GM19468 (cell line): ENCODE measurements around the gene EMX1.

Source experiments
- ATAC-seq: cut with Tn5 transposase; IDR thresholded peaks from one replicate; pipeline ENCODE4 v1.9.1; 2021; ENCODE audit warnings: mild to moderate bottlenecking, moderate library complexity, moderate number of reproducible peaks; ENCODE audit not compliant: unreplicated experiment; ENCODE audit errors: extremely low read depth

EMX1 gene

GRCh38 chr2:72972352-72973136 is 55.2 kb downstream of the EMX1 start:
- no peak for ATAC-seq

GRCh38 chr2:72973137-72973535 is 55.8 kb downstream of the EMX1 start:
- no peak for ATAC-seq

GRCh38 chr2:72973566-72974435 is 56.5 kb downstream of the EMX1 start:
- no peak for ATAC-seq

DNA sequence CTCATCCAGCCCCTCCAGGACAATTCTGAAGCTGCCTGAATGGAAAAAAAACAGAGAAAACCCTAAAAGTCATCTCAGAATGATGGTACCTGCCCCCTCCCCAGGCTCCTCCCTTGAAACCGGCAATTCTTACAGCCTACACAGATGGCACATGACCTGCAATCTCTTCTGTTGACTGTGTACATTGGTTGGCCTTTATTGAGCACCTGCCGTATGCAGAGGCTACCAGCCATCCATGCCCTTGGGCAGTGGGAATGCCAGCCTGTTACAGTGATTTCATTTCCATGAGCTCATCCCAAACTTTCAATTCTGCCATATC is 57.1 kb downstream of the EMX1 start:
- ATAC-seq, result no peak

- ATAC-seq, result no peak
Observed at GRCh38 chr2:72975017-72975416, 57.7 kb downstream of the EMX1 start.

- no peak for ATAC-seq
Observed at GRCh38 chr2:72979896-72980295, 62.6 kb downstream of the EMX1 start.

- ATAC-seq, result no peak
Observed at GRCh38 chr2:72980535-72981217, 63.4 kb downstream of the EMX1 start.

DNA sequence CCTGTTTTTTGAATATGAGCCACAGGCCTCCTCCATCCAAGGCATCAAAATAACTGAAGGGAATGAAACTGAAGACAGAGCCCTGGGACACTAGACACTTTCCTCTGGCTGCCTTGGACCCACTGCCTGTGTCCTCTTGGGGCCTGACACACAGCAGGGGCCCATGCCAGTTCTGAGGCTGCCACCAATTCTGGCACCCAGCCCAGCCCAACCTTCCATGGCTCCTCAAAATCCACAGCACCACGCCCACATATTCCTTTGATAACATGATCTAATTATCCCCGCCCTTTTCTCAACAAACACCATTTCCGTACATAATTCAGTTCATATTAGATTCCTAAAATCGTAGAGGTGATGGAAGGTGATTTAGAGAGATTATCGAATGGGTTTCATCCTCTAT is 64.2 kb downstream of the EMX1 start:
- no peak for ATAC-seq

- ATAC-seq, result no peak
Observed at GRCh38 chr2:72982219-72982618, 64.9 kb downstream of the EMX1 start.

DNA sequence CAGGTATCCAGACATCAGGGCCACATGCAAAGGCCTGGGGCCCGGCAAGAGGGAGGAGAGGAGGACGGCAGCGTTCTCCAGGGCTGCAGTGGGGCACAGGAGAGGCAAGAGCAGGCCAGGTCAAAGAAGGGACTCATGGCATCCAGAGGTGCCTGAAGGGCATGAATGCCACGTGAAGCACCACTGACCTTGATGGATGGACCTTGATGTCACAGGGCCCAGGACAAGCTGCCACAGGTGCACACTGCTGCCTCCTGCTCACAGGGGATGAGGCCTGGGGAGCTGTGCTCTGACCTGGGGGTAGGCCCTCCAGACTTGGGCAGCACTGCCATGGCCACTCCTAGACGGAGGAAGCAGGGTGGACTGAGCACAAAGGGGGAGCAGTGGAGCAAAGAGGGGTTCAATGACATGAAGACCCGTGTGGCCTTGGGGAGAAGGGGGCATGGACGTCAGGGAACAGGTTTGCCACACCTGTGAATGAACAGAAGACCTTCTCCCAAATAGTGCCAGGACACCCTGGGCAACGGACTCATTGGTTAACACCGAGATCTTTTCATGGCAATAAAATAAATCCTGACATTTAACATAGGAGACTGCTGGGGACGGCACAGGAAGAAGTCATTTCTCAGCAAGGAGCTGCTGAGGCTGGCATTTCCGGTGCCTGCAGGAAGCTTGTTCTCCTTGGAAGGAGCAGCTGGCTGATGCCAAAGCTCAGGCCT is 65.6 kb downstream of the EMX1 start:
- ATAC-seq, result no peak

GRCh38 chr2:72983500-72984161 is 66.3 kb downstream of the EMX1 start:
- no peak for ATAC-seq

GRCh38 chr2:72984172-72984671 is 66.9 kb downstream of the EMX1 start:
- no peak for ATAC-seq
